CD4-positive, alpha-beta T cell treated with Interleukin-6 at 100 ng/mL for 8 hours (primary cell): Measurements from ENCODE around the gene TACC2.
A peak's percentile ranks its signal among the peaks of the same experiment; 100 is the strongest.

Source experiments
- DNase-seq: peaks from one replicate; pipeline ENCODE4 v3.0.0-alpha.2; 2020; ENCODE audit warnings: mixed read lengths, low spot score

The TACC2 gene

GRCh38 chr10:122295451-122295809 lies 306.5 kb downstream of the TACC2 start:
- DNase-seq, result no peak

DNA sequence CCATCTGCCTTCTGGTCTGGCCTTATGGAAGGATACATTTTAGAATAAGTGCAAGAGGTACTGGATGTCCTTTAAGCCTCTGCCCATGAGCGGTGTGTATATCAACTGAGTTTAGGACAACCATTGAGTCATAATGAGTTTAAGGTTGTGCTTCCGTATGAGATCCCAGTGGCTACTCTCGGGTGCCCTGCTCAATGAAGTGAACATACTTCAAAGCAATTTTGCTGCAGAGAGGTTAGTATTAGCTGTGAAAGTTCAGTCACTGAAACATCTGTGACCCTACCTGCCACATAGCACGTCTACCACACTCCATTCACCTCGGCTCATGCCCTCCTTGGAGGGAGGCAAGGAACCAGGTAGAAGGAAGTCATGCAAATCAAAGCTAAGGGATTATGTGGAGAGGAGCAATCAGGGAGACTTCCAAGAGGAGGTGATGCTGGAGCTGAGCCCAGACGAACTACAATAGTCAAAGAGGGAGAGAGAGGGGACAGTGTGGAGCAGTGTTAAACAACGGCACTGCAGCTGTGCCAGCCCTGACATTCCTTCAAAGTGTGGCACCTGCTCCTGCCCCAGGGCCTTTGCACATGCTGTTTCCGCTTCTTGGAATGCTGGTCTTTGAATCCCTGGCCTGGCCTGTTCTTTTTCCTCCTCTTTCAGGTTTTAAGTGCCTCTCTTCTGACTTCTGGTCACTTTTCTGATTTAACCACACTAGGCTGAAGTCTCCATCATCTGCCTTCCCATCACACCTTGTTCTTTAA lies 307.6 kb downstream of the TACC2 start:
- DNase-seq, result no peak

- no peak for DNase-seq
Measured at GRCh38 chr10:122297583-122297982, 308.6 kb downstream of the TACC2 start.

DNA sequence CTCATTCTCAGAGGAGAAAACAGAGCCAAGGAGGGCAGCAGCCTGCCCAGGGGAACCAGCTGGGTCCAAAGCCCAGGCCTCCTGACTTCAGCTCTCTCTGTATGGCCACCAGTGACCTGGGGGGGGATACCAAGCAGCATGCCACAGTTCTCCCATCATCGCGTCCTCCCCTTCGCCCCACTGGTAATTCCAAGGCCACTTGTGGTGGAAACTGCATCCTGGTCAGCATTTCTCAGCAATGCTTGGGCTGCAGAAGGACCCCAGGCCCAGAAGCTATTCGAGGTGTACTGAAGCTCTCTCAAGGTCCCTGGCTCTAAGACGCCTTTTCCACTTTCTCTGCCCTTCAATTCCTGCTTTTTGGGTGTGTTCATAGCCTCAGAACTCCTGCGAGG lies 309.2 kb downstream of the TACC2 start:
- DNase-seq, result no peak

- peak; percentile 43 for DNase-seq
Measured at GRCh38 chr10:122298598-122299301, 309.8 kb downstream of the TACC2 start.

DNA sequence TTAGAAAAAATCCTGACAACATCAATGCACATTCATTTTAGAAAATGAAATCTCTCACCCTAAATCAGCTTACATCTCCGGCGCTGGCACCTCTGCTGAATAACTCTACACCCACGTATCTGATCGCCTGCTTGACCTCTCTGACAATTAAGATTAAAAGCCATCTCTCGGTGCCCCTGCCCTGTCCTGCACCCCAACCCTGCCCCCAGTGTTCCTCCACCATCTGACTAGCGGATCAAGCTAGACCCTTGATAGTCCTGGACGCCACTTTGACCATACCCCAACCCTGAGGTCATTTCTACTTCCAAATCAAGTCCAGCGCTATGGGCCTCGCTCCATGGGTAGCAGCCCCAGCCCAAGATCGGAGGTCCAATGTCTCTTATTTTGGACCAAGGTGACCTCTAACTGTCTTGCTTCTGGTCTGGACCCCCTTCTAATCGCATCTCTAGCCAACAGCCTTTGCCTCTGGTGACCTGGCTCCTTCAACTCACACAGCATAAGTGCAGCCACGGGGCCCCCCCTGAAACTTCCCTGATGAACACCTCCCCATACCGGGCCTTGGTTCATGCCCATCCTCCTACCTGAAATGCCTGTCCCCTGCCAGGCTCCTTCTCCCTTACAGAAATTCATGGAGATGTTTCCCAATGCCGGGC lies 310.6 kb downstream of the TACC2 start:
- DNase-seq, result no peak

DNA sequence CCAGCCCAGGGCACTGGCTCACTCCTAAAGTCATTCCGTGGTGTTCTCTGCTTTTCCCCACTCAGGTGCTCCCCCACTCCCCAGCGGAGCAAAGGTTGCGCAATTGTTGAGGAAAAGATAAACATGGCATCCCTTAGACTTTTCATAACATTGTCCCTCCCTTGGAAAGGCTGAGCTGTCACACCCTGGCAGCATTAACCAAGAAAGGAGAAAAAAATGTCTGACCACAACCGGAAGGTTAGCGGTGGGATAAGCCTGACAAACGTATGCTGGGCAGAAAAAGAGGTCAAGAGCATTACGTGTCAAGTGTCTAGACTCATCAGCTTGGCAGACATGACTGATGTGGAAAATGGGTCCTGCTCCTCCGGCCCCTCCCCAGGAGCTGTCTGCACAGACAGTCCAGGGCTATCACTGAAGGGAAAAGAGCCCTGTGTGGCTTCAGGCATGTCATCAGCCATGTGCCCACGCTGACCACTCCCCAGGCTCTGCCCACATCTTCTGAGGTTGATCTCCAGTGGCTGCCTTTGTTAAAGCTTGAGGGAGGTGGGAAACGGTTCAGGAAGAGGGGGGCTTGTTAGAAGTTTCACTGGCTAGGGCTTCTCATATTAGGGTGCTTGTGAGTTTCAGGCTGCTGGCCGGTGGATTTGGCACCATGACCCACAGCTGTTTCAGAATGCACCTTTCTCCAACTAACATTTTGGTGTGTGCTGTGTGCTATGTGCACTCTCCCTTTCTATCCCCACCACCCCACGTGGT lies 312.3 kb downstream of the TACC2 start:
- DNase-seq, result no peak

DNA sequence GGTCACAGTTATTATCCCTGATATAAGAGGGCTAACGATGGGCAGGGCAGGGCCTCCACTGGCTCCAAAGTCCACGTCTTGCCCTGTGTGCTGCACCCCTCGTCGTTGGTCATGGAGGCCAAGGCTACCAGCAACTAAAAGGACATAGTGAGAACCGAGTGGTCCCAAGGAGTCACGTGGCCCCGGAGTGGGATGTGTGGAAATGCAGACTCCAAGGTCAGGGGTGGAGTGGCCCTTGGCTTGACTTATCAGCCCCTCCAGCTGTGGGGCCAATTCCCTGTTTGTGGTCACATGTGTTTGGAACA lies 312.8 kb downstream of the TACC2 start:
- DNase-seq, result no peak

DNA sequence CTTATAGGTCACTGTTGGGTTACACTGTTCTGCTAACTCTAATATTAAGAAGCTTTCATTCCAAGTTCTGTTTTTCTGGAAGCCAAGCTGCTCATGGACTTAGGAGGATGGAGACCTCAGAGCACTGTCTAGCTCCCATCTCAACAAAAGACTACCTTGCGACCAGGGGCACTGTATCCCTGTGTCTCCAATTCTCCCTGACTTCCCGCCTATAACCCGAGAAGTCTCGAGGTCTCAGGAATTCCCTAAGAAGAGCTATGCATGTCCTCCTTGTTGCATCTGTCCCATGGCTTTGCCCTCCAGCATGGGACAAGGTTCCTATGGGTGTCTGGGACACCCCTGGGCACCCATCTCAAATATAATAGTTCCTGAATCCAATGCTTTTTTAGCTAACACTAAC lies 313.4 kb downstream of the TACC2 start:
- DNase-seq, result no peak

GRCh38 chr10:122303271-122304053 lies 314.5 kb downstream of the TACC2 start:
- DNase-seq, result no peak
